Right atrium auricular region (tissue), 2 donors: Measurements from ENCODE around the gene NAV3. TPM values are rescaled to one million over a fixed set of nuclear protein-coding genes. Genes with fewer than 3 reads are reported as not detected.
A peak's percentile ranks its signal among the peaks of the same experiment; 100 is the strongest.

Source experiments
- DNase-seq: peaks from one replicate; pipeline ENCODE4 v3.0.0-alpha.2; 2019; ENCODE audit warnings: low spot score
- H3K27ac ChIP-seq, 2 donors: fragments of 200-600 bp; sonication (generic); 1 replicate in 1 of 2; 2 replicates in 1 of 2; pipeline ENCODE4 v1.5.1; 2016 to 2019
- H3K27me3 ChIP-seq, 2 donors: fragments of 200-600 bp; sonication (generic); one replicate each; pipeline versions ENCODE4 v1.5.1 to v1.6.0; 2017 to 2019
- H3K36me3 ChIP-seq: fragments of 200-600 bp; sonication (generic); one replicate; pipeline ENCODE4 v1.5.1; 2016
- H3K4me1 ChIP-seq, 2 donors: fragments of 200-600 bp; sonication (generic); one replicate each; pipeline versions ENCODE4 v1.5.1 to v1.6.0; 2017 to 2019
- H3K4me3 ChIP-seq, 2 donors: fragments of 200-600 bp; sonication (generic); 1 replicate in 1 of 2; 2 replicates in 1 of 2; pipeline ENCODE4 v1.5.1; 2017 to 2019; ENCODE audit warnings: mild to moderate bottlenecking in 1 of 2, moderate library complexity in 1 of 2
- H3K9me3 ChIP-seq, 2 donors: fragments of 200-600 bp; sonication (generic); one replicate each; pipeline ENCODE4 v1.5.1; 2019
- total RNA-seq, 2 donors: library from RNA; depleted of rRNA; stranded (reverse); fragments of >200 nt; gene quantifications; one replicate each; pipeline ENCODE4 v1.1.0, GENCODE V29; 2016
- TF ChIP-seq, protein P1 (sequence below), 2 donors: fragments of 200-600 bp; sonication (generic); IDR thresholded peaks; one replicate each; pipeline ENCODE4 v1.5.1; 2019; ENCODE audit warnings: antibody characterized with exemption in 2 of 2

Gene NAV3
- 1 to 10 TPM; 4.4 to 5.1 TPM for total RNA-seq

- H3K4me3 ChIP-seq: peak within 1 kb of the TSS in 1 of 2 donors; percentile 0
Observed at GRCh38 chr12:77830583-77831351, at the start of gene NAV3. Gene NAV3, plus strand, starts transcription at chr12:77830894. Its CDS starts 568 bp downstream, at chr12:77831462.

GRCh38 chr12:77782034-77782433 lies 48.7 kb upstream of the NAV3 start:
- H3K4me3 ChIP-seq: no peak overlapping the region
- no peak for DNase-seq
- H3K27ac ChIP-seq: no peak overlapping the region
- no peaks in the 10 kb centered on the region for H3K27me3 ChIP-seq
- no peaks in the 10 kb centered on the region for H3K36me3 ChIP-seq
- no peaks in the 10 kb centered on the region for H3K9me3 ChIP-seq
- no peaks in the 10 kb centered on the region for H3K4me1 ChIP-seq
- TF ChIP-seq, protein P1, sequence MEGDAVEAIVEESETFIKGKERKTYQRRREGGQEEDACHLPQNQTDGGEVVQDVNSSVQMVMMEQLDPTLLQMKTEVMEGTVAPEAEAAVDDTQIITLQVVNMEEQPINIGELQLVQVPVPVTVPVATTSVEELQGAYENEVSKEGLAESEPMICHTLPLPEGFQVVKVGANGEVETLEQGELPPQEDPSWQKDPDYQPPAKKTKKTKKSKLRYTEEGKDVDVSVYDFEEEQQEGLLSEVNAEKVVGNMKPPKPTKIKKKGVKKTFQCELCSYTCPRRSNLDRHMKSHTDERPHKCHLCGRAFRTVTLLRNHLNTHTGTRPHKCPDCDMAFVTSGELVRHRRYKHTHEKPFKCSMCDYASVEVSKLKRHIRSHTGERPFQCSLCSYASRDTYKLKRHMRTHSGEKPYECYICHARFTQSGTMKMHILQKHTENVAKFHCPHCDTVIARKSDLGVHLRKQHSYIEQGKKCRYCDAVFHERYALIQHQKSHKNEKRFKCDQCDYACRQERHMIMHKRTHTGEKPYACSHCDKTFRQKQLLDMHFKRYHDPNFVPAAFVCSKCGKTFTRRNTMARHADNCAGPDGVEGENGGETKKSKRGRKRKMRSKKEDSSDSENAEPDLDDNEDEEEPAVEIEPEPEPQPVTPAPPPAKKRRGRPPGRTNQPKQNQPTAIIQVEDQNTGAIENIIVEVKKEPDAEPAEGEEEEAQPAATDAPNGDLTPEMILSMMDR (IDR thresholded peaks at IDR 0.05): no peak

More at GRCh38 chr12:77830583-77831351, at the start of gene NAV3:
- Histone ChIP-seq H3K4me1 (no peaks in the 10 kb centered on the region), H3K27me3 (no peaks in the 10 kb centered on the region), H3K9me3 (no peaks in the 10 kb centered on the region), H3K27ac (peak within 1 kb of the TSS in 1 of 2 donors; percentile 55), H3K36me3 (no peaks in the 10 kb centered on the region)
- TF ChIP-seq, protein P1 (IDR thresholded peaks at IDR 0.05): peak in 1 of 2 donors; percentile 46
- no peak for DNase-seq

- Histone ChIP-seq H3K27me3 (no peaks in the 10 kb centered on the region), H3K4me3 (no peak overlapping the region), H3K9me3 (no peaks in the 10 kb centered on the region), H3K36me3 (no peaks in the 10 kb centered on the region), H3K4me1 (no peaks in the 10 kb centered on the region), H3K27ac (no peak overlapping the region)
- DNase-seq: no peak
- TF ChIP-seq, protein P1 (IDR thresholded peaks at IDR 0.05): no peak
Observed at GRCh38 chr12:77782766-77783165, 47.9 kb upstream of the NAV3 start.

GRCh38 chr12:77785211-77785610 lies 45.5 kb upstream of the NAV3 start:
- no peaks in the 10 kb centered on the region for H3K36me3 ChIP-seq
- no peak overlapping the region for H3K4me3 ChIP-seq
- TF ChIP-seq, protein P1 (IDR thresholded peaks at IDR 0.05): no peak
- H3K27me3 ChIP-seq: no peaks in the 10 kb centered on the region
- no peaks in the 10 kb centered on the region for H3K4me1 ChIP-seq
- H3K27ac ChIP-seq: no peak overlapping the region
- no peak for DNase-seq
- H3K9me3 ChIP-seq: no peaks in the 10 kb centered on the region

DNA sequence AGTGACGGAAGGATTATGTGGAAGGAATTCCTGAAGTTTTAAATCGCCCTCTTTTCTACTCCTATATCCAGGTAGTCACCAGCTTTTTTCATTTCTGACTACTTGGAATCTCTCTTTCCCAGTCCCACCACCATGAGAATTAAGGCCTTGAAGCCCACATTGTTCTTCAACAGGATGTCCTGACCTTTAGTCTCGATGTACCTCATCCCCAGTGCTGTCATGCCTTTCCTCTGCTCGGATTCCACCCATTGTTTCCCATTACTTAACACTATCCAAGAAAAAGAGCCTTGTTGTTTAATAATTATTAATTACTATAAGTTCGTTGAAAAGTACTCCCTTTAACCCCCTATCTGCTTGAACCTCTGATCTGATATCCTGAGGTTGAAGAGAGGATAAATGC lies 44.0 kb upstream of the NAV3 start:
- no peaks in the 10 kb centered on the region for H3K36me3 ChIP-seq

More for the DNA sequence above, 44.0 kb upstream of the NAV3 start:
- Histone ChIP-seq H3K27ac (no peak overlapping the region), H3K9me3 (no peaks in the 10 kb centered on the region), H3K4me3 (no peak overlapping the region), H3K4me1 (no peaks in the 10 kb centered on the region), H3K27me3 (no peaks in the 10 kb centered on the region)
- no peak for DNase-seq
- TF ChIP-seq, protein P1 (IDR thresholded peaks at IDR 0.05): no peak
